ENCODE data around the gene STYX. TPM values are rescaled to one million over a fixed set of nuclear protein-coding genes. Genes with fewer than 3 reads are reported as not detected.

STYX gene, protein sequence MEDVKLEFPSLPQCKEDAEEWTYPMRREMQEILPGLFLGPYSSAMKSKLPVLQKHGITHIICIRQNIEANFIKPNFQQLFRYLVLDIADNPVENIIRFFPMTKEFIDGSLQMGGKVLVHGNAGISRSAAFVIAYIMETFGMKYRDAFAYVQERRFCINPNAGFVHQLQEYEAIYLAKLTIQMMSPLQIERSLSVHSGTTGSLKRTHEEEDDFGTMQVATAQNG
- 29.8 TPM for total RNA-seq

DNA sequence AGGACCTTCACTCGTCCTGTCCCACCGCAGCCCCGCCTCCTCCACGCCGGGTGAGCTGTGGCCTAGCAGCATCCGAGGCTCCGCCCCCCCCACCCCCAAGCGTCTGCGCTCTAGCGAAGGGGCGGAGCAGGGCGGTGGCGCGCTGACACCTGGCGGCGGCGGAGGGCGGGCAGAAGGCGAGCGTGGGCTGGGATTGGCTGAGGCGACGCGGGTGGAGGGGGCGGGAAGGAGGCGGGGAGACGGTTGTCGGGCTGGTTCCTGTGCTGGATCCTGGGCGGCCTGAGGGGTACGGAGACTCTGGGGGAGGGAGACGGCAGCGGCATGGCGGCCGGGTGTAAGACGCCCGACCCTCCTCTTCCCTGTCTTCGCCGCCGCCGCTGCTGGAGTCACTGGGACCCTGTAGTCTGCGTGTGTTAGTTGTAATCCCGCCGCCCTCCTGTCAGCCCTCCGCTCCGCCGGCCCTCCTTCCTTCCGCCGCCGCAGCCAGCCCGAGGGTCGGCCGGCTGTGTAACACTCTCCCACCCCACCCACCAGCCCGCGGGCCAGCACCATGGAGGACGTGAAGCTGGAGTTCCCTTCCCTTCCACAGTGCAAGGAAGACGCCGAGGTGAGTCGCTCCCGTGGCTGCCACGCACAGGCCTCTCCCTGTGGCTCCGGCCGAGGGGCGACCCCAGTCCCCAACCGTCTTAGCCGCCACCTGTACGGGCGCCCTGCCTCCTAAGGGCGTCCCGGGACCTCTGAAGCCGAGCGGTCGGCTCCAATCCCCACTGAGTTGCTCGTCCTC is at the start of gene STYX:
Gene STYX, plus strand, starts transcription at position 242 of the 784 bp plus-strand sequence. Its CDS starts 309 bp downstream, at position 551.
- FAIRE-seq, result no peak
- peak; percentile 84 to 85 for DNase-seq (ENCODE audit: low spot score in 2 of 2)

DNA sequence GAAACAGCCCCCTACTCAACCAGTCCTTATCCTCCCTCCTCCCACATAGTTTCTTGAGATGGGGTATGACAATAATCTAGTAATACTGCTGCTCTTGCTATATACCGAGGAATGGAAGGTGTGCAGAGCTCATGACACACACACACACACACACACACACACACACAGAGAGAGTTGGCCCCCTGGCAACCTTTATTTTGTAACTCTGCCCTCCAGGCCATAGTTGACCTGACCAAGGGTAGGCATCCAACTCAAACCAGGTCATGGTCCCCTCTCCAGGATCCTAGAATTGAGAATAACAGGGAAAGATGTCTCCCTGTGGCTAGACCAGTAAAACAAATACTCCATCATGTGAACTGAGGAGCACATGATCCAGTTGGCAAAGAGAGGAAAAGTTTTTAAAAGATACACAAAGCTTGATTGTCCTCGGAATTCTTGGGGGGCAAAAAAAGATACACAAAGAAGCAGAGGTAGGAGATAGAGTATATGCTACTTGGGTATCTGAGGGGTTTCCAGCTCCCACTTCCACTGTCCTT is 45.9 kb upstream of the STYX start:
- FAIRE-seq, result no peak
- DNase-seq (ENCODE audit: low spot score in 2 of 2), result no peak

DNA sequence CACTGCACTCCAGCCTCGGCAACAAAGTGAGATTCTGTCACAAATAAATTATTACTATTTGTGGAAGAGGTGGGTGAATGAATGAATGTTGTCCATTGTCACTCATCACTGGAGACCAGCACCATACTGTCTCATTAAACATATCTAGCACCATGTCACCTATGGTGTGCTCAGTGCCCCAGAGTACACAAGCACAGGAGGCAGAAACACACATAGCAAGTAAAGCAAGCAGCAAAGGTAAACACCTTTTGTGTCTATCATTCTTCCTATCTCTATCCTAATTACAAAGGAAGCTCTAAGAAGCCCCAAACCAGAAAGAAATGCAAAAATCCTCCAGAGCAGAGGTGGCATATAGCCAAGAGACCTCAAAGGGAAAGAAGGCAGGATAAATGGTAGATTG is 43.8 kb upstream of the STYX start:
- FAIRE-seq (no peak), DNase-seq (ENCODE audit: low spot score in 2 of 2) (no peak)

DNA sequence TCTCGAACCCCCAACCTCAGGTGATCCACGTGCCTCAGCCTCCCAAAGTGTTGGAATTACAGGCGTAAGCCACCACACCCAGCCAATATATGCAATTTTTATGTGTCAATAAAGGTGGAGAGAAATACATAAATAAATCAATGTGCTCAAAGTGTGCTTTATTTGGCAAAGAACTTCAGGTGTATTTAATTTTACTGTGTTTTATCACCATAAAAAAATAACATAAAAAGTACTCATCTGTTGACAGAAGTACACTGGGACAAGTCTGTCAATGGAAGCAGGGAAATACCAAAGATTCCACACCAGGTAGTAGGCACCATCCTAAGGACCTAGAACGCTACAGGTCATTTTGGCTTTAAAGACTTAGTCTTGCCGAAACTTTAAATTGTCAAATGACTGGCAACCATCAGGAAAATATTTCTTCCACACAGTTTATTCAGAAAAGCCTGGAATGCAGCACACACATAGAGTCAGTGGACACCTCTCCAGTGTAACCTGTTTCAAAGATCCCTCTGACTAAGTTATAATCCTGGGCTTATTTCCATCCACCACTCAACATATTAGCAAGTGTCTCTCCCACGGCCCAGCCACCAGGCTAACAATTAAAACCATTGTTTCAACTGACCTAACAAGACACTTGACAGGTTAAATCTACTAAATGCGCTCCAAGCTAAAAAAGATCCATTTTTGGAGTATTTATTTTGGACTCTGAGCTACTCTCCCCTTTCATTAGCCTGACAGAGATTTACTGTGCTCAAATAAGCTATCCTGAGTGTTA is 38.8 kb upstream of the STYX start:
- DNase-seq (ENCODE audit: low spot score in 2 of 2) (no peak), FAIRE-seq (no peak)

DNA sequence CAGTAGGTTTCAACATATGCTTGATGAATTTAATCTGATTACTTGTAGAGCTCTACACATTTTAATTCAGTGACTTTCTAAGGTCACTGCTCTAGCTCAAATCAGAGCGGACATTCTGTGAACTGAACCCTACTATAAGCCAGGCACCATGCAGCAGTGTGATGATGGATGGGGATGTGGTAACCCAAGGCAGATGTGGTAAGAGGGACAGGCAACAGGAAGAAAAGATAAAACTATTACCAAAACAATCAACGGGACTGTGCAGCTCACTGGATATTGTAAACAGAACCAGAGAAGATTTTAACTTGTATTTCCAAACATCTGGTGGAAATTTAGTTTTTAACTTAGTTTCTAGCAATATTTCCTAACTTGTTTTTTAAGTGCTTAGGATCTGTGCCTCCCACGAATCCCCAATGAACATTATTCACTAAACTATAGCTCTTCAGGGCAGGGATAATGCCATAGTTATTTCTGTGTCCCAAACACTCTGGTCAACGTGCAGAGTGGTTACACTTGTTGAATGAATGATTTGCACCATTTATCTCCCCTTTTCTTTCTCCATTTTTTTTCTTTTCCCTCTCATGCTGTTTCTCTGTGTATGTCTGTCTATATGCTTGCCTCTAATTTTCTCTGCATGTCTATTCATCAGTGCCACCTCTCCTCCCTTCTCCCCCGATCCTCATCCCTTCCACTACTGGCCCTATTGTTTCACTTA is 37.6 kb upstream of the STYX start:
- no peak for DNase-seq (ENCODE audit: low spot score in 2 of 2)
- FAIRE-seq, result no peak

DNA sequence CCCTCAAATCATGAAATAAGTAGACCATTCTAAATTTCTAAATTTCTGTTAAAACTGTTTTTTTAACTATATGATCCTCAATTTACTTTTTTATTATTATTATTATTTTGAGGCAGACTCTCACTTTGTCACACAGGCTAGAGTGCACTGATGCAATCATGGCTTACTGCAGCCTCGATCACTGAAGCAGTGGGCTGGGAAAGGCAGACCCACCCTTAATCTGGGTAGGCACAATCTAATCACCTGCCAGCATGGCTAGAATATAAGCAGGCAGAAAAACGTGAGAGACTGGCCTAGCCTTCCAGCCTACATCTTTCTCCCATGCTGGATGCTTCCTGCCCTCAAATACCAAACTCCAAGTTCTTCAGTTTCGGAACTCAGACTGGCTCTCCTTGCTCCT is 36.9 kb upstream of the STYX start:
- FAIRE-seq (no peak), DNase-seq (ENCODE audit: low spot score in 2 of 2) (no peak)

DNA sequence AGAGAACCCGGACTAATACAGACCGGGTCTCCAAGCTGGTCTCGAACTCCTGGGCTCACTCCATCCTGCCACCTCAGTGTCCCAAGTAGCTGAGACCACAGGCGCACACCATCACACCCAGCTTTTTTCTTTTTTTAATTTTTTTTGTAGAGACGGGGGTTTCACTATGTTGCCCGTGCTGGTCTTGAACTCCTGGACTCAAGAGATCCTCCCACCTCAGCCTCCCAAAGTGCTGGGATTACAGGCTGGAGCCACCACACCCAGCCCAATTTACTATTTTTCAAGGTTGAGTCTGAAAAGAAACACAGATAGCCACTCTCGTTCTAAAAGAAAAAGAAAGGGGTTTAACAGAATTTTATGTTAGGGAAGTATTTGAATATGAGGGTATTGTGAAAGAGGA is 36.4 kb upstream of the STYX start:
- FAIRE-seq (no peak), DNase-seq (ENCODE audit: low spot score in 2 of 2) (no peak)

DNA sequence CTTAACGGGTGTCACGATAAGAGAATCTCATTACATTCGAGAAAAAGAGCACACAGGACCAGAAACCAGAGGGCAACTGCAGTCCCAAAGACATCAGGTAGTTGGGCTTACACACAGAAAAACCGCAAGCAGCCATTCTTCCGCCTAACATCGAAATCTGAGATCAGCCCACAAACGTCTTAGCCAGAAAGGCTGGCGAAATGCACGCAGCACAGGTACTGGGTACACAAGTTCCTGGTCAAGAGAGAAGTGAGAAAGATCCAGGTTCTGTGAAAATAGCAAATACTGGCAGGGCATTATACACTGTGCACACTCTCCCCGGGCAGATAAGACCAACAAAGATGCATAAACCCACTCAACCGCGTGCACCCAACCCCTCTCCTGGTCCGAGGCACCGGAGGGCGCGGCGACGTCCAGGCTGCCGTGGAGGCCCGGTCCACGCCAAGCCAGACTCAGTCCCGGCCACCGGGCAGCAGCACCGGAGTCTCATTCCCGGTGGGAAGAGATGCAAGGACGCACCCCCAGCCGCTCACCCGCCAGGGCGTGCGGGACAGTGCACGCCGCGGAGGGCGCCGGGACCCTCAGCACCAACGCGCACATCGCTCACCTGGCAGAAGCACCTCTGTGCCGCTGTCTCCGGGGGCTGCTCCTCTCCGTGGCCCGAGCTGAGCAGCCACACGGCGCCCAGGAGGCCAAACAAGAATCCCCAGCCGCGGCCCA is 35.0 kb upstream of the STYX start:
- no peak for FAIRE-seq

DNA sequence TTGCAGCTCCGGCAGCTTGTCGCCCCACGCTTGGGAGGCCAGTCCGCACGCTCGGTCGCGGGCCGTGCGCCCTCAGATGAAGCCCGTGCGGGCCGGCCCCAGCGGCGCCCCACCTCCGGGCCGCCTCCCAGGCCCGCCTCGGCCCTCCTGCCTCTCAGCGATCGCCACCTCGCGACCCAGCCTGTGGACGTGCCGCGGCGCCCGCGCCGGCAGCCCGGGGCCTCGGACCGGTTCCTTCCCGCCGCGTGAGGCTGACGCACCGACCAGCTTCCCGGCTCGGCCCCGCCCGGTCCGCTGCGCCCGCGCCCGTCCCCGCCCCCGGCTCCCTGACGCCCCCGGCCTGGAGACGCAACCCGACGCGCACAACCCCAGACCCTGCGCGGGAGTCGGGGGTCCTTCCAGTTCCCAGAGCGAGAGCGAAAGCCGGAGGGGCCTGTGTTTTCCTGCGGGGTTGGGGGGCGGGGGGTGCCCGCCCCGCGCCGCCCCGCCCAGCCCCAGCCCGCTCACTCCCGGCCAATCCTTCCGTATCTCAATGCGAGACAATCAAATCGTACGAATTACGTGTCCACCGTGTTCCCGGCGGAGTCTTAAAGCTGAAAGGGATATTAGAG is 34.4 kb upstream of the STYX start, which contains the start of gene ERO1A:
Gene ERO1A, minus strand, starts transcription at position 78 of the 611 bp plus-strand sequence. Its CDS starts 77 bp downstream, at position 1.
- DNase-seq (ENCODE audit: low spot score in 2 of 2) (peak; percentile 73 to 74), FAIRE-seq (no peak)

More for the DNA sequence above, 35.0 kb upstream of the STYX start:
- peak; percentile 19 to 26 for DNase-seq (ENCODE audit: low spot score in 2 of 2)

DNA sequence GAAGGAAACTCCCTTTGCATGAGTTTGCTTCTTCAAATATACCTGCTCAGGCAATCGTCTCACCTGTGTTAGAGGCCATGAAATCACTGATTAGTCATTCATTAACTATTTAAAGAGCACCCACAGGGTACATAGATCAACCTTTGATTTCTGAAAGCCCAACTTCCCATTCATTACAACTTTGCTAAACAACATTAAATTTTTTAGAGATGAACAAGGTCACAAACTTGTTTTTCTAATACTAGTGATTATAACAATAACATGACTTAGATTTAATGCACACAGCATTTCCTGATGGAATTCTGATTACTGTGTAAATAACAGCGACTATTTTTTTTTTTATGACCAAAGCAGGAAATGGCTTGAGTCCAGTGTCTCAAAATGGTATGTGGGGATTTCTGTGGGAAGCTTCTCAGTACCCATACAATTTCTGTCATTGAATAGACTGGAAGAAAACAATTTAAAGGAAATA is 29.2 kb upstream of the STYX start:
- no peak for FAIRE-seq
- no peak for DNase-seq (ENCODE audit: low spot score in 2 of 2)

DNA sequence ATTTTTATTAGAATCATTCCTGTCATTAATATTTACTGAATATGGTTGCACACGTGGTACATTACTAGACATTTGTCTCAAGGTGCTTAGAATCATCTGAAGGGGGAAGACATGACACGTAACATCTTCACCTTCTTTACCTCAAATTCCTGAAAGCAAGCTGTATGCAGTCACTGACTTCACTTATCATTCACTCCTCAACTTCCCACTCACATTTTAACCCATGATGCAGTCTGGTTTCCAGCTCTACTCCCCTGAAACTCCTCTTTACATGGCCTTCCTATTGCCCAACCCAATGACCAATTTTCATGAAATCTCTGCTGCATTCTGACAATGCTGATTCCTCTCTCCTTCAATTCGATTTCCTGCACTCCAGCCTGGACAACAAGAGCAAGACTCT is 28.7 kb upstream of the STYX start:
- FAIRE-seq, result no peak
- no peak for DNase-seq (ENCODE audit: low spot score in 2 of 2)

DNA sequence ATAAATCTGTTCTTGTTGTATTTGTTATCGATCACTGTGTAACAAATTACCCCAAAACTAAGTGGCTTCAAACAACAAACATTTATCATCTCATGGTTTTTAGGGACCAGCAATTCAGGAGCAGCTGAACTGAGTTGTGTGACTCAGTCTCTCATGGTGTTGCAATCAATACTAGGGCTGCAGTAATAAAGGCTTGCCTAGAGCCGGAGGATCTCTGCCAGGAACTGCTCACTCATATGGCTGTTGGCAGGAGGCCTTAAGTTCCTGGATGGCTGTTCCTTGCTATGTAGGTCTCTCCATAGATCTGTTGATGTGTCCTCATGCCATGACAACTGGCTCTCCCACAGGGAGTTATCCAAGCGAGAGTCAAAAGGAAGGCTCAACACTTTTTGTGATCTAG is 26.7 kb upstream of the STYX start:
- DNase-seq (ENCODE audit: low spot score in 2 of 2), result no peak

DNA sequence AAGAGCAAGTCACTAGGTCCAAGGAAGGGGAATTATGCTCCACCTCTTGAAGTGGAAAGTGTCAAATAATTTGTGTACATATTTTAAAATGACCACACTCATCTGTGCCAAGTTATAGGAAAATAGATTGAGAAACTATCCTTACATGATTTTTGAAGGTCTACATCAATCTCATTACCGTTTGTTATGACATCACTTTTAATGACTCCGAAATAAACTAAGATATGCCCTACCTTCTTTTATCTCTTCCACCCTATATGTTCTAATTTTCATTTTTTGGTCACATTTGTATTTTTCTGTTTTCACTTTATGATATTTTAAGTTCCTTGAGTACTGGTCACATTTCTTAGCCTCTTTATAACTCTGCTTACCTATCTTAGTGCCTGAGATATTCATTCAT is 26.3 kb upstream of the STYX start:
- FAIRE-seq (no peak), DNase-seq (ENCODE audit: low spot score in 2 of 2) (no peak)

More for the DNA sequence above, 26.7 kb upstream of the STYX start:
- FAIRE-seq, result no peak

DNA sequence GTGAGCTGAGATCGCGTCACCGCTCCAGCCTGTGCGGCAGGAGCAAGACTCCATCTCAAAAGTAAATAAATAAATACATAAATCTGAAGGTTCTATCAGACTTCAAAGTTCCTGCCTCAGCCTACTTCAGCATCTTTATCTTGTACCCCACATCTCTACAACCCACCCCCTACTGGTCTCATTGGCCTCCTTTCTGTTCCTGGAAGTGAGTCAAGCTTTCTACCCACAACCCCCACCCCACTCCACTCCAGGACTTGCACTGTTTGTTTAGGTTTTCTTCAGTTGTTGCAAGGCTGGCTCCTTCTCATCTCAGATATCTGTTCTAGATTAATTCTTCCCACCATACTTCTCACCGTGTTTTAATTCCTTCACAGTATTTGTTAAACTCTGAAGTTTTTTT is 23.7 kb upstream of the STYX start:
- DNase-seq (ENCODE audit: low spot score in 2 of 2), result no peak
- no peak for FAIRE-seq

DNA sequence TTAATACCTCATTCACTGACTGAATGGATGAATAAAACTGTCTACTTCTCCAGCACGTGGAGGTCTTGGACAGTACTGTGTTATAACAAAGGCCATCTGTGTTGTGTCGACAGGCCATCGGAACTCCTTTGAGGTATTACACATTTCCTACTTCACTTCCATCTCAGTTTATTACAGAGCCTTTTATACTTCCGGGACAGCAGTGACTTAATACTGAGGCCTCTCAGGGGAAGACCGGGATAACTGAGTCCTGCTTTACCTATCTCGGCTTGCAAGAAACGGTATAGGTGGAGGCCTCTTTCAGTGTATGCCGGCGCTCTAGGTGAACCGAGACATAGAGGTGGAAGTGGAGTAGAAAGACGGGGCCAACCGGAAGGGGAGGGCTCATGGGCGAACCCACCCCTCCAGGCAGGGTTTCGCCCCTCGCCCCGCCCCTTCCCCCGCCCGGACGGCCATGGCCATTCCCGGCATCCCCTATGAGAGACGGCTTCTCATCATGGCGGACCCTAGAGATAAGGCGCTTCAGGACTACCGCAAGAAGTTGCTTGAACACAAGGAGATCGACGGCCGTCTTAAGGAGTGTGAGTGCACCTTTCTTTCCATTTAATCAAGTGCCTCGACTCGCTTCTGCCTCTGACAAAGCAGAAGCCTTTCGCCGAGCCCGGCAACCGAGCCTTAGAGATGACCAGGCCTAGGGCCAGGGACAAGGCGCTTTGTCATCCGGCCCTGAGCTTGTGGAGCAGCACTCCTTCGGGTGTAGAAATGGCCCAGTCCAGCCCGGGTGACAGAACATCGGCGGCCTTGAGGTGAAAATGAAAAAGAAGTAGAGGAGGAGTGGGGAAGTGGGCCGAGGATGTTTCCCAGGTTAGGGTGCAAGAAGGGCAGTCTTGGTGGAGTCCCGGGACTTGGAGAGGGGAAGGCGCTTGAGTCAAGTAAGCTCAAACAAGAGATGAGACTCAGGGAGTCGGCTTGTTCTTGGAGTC is 23.0 kb upstream of the STYX start, which contains the start of gene PSMC6:
Gene PSMC6, plus strand, starts transcription at position 477 of the 983 bp plus-strand sequence. Its CDS starts 20 bp downstream, at position 497.
- FAIRE-seq (no peak), DNase-seq (ENCODE audit: low spot score in 2 of 2) (peak; percentile 76 to 90)

DNA sequence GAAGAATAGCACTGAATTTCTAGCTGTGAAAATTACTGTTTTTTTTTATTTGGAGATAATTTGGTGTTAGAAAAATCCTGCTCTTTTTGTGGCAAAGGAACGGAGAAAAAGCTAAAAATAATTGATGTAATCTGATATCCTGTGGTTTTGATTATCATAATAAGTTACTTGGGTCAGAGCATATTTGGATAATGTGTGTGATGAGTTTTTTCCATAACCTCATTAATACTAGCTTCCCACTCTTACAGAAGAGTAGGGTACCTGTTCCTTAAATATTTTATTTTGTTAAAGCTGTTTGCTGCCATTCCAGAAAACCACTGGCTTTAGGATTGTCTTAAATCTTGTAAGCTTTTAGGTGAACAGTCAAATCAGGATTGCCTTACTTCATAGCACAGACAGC is 18.3 kb upstream of the STYX start:
- no peak for FAIRE-seq
- no peak for DNase-seq (ENCODE audit: low spot score in 2 of 2)

DNA sequence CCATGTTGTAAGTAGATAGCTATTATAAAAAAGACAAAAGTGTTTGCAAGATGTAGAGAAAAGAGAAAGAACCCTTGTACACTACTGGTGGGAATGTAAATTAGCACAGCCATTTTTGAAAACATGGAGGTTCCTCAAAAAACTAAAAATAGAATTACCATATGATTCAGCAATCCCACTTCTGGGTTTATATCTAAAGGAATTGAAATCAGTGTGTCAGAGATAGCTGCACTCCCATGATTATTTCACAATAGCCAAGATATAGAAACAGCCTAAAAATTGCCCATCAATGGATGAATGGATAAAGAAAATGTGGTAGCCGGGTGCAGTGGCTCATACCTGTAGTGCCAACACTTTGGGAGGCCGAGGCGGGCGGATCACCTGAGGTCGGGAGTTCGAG is 13.8 kb upstream of the STYX start:
- DNase-seq (ENCODE audit: low spot score in 2 of 2) (no peak), FAIRE-seq (no peak)

Data from frontal cortex (tissue), 4 donors.